HG03060 (cell line): ENCODE results near the gene PLAGL1.
"Not testable (repeated sequence)": the region's sequence is repeated elsewhere in the genome, so short reads cannot be mapped to it uniquely, and the experiment has no call there.

Source experiments
- ATAC-seq: cut with Tn5 transposase; IDR thresholded peaks from one replicate; pipeline ENCODE4 v1.9.1; 2021; ENCODE audit warnings: low read depth, moderate number of reproducible peaks; ENCODE audit not compliant: unreplicated experiment

The PLAGL1 gene

GRCh38 chr6:143941852-143942627 lies 66.0 kb downstream of the PLAGL1 start:
- peak; percentile 39 for ATAC-seq

- ATAC-seq, result peak; percentile 75
Observed at GRCh38 chr6:143940011-143940597, 68.0 kb downstream of the PLAGL1 start.

DNA sequence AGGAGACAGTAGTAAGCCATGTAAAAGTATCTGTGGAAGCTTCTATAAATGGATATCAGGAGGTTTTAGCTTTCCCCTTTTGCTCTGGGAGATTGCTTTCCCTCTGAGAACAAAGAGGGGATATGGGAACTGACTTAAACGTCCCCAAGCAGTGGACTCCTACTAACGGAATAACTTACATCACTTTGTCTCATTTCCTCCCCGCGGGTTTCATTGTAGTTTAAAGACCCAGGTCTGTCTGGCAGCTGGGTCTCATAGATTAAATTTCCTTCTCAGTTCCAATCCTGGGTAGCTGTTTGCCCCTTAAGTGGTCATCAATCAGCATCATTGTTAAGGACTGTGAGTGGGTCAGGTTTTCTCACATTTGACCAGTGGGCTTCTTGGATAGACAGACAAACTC lies 68.7 kb downstream of the PLAGL1 start:
- no peak for ATAC-seq

DNA sequence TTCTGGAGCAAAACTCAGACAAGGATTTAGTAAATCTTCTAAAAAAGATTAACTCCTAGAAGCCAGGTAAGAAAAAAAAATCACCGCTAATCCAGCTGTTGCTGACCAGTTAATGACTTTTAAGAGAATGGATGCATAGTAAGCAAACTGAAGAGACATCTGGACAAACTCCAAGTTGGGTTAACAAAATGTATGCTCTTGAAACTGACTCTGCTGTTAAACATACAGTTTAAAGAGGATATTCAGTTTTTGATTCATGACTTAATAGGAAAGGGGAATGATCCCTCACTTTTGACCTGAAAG lies 70.4 kb downstream of the PLAGL1 start:
- no peak for ATAC-seq

GRCh38 chr6:143936778-143937667 lies 71.0 kb downstream of the PLAGL1 start:
- no peak for ATAC-seq

- ATAC-seq, result no peak
Observed at GRCh38 chr6:143936347-143936746, 71.7 kb downstream of the PLAGL1 start.

DNA sequence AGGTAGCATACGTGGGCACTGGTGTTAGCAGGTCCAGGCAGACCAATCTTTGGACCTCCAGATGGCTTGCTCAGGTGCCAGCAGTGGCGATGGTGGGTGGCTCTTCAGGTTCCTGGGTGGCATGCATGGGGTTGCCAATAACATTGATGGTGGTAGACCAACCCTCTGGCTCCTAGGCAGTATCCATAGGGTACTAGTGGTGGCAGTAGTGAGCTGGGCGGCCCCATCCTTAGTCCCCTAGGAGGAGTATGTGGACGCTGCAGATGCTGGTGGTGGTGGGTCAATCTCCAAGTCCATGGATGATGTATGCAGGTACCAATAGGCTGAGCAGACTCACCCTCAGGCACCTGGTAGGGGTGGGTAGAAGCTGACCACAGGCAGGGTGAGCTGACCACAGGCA lies 73.2 kb downstream of the PLAGL1 start:
- no peak for ATAC-seq

DNA sequence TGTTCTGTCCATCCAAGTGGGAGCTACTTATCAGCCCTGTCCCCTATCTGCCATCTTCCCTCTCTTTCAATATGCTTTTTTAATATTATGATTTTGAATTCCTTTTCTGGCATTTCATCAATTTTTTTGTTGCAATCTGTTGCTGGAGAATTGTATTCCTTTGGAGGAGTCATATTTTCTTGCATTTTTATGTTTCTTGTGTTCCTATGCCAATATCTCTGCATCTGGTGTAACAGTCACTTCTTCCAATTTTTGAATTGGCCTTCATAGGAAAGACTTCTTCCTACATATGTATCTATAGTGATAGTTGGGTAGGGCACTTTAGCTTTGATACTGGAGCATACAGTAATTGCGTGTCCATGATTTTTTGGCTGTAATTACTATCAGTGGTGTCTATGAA lies 73.7 kb downstream of the PLAGL1 start:
- ATAC-seq, result no peak

DNA sequence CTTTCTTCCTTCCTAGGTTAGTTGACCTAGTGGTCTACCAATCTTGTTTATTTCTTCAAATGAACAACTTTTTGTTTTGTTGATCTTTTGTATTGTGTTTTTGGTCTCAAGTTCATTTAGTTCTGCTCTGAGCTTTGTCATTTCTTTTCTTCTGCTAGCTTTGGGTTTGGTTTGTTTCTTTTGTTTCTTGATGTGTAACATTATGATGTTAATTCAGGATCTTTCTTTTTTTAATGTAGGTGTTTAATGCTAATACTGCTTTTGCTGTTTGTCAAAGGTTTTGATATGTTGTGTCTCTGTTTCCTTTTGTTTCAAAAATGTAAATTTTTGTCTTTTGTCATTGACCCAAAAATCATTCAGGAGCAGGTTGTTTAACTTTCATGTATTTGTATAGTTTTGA lies 78.1 kb downstream of the PLAGL1 start:
- no peak for ATAC-seq

GRCh38 chr6:143928853-143929252 lies 79.2 kb downstream of the PLAGL1 start:
- ATAC-seq, result no peak

DNA sequence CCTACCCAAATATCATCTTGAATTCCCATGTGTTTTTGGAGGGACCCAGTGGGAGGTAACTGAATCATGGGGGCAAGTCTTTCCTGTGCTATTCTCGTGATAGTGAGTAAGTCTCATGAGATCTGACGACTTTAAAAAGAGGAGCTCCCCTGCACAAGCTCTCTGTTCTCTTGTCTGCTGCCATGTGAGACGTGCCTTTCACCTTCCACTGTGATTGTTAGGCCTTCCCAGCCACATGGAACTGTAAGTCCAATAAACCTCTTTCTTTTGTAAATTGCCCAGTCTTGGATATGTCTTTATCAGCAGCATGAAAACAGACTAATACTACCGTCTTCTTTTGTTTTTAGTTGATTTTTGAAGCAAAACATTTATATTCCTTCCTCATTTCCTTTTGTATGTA lies 91.0 kb downstream of the PLAGL1 start:
- not testable (repeated sequence) for ATAC-seq

DNA sequence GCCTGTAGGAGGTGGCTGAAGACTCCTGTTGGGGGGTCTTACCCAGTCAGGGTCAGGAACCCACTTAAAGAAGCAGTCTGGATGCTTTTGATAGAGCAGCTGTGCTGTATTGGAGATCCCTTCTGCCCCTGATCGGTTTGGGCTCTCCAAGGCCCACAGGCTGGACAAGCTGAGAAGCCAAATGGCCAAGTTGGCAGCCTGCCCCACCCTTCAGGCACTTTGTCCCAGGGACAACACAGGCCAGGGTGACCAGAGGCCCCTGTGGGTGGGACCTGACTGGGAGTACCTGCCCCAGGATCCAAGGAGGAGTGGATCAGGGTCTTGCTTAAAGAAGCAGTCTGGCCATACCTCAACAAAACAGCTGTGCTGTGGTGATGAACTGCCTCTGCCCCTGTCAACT lies 95.4 kb downstream of the PLAGL1 start:
- no peak for ATAC-seq

DNA sequence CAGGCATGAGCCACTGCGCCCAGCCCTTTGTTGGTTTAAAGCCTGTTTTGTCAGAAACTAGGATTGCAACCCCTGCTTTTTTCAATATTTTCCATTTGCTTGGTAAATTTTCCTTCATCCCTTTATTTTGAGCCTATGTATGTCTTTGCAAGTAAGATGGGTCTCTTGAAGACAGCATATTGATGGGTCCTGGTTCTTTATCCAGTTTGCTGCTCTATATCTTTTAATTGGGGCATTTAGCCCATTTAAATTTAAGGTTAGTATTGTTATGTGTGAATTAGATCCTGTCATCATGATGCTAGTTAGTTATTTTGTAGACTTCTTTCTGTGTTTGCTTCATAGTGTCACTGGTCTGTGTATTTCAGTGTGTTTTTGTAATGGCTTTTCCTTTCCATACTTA lies 97.0 kb downstream of the PLAGL1 start:
- no peak for ATAC-seq

GRCh38 chr6:143902827-143903226 lies 105.2 kb downstream of the PLAGL1 start:
- no peak for ATAC-seq

GRCh38 chr6:143901885-143902750 lies 105.9 kb downstream of the PLAGL1 start:
- peak; percentile 98 for ATAC-seq

- no peak for ATAC-seq
Observed at GRCh38 chr6:143900358-143900757, 107.7 kb downstream of the PLAGL1 start.

DNA sequence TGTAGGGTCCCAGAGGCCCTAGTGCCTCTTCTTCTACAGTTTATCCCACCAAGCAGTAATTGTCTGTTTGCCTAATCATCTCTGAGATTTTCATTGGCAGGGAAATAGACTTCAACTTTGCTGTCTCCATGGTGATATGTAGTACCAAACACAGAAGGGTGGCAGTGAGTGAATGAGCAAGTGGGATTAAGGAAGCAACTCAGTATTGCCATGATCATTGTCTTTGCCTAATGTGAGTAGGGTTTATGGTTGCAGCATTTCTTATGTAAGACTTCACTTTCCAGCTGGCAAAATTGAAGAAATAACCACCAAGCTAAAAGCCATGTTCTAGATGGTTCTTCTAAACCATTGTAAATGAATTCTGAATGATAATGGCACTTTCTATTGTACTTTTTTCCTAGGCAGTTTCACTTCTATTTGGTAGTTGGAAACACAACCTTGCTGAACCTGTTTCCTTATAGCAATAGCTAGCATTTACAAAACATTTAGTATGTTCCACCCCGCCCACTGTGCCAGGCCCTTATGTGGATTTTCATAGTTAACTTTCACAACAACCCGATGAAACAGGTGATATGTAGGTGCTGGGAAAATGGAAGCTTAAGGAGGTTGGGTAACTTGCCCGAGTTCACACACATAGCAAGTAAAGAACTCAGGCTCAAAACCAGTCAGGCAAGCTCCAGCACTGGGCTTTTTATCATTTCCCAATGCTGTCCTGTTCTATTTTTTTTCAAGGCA lies 111.8 kb downstream of the PLAGL1 start:
- ATAC-seq, result no peak

GRCh38 chr6:143894655-143895054 lies 113.4 kb downstream of the PLAGL1 start:
- ATAC-seq, result no peak
